ENCODE measurements around the gene PRAMEF14. TPM values are rescaled to one million over a fixed set of nuclear protein-coding genes. Genes with fewer than 3 reads are reported as not detected.
"Not testable (repeated sequence)": the region's sequence is repeated elsewhere in the genome, so short reads cannot be mapped to it uniquely, and the experiment has no call there.

PRAMEF14 gene
- total RNA-seq, 1 donor from 2014 or later = not detected

DNA sequence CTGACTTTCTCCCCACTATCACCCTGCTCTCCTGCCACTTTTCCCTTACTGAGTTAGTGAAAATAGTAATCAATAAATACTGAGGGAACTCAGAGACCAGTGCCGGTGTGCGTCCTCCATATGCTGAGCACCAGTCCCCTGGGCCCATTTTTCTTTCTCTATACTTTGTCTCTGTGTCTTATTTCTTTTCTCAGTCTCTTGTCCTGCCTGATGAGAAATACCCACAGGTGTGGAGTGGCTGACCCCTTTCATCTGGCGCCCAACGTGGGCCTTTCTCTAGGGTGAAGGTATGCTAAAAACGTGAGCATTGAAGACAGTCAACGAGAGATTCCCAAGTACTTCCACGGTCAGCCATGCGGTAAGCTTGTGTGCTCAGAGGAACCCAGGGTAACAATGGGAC is 6.5 kb upstream of the PRAMEF14 start:
- not testable (repeated sequence) for H3K27me3 Mint-ChIP-seq (ENCODE audit: low read depth)

DNA sequence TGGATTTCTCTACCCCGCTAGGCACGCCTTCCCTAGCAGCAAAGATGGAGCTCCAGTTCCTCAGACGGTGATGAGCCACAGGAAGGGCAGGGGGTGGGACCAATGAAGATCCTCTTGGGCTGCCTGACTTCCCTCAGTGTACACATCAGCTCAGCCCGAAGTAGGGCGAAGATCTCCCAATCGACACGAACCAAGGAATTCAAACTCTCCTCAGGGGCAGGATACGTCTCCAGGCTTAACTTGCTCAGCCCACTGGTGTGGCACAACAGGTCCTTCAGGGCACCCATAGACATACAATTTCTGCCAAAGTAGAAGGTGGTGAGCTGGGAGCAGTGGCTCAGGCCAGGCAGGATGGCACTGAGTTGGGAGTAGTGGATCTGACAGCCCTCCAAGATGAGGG is 4.4 kb downstream of the PRAMEF14 start:
- H3K27ac Mint-ChIP-seq; H3K9me3 Mint-ChIP-seq; H3K27me3 Mint-ChIP-seq (ENCODE audit: low read depth); intact Hi-C loops (cut with micrococcal nuclease); H3K4me1 Mint-ChIP-seq (ENCODE audit: low read depth); DNase-seq (ENCODE audit: low spot score); H3K36me3 Mint-ChIP-seq (ENCODE audit: low read depth); H3K4me3 Mint-ChIP-seq (ENCODE audit: low read depth): not testable (repeated sequence)

More for the DNA sequence above, 6.5 kb upstream of the PRAMEF14 start:
- H3K4me3 Mint-ChIP-seq (ENCODE audit: low read depth); H3K4me1 Mint-ChIP-seq (ENCODE audit: low read depth); DNase-seq (ENCODE audit: low spot score); H3K9me3 Mint-ChIP-seq; H3K36me3 Mint-ChIP-seq (ENCODE audit: low read depth); H3K27ac Mint-ChIP-seq; intact Hi-C loops (cut with micrococcal nuclease): not testable (repeated sequence)

DNA sequence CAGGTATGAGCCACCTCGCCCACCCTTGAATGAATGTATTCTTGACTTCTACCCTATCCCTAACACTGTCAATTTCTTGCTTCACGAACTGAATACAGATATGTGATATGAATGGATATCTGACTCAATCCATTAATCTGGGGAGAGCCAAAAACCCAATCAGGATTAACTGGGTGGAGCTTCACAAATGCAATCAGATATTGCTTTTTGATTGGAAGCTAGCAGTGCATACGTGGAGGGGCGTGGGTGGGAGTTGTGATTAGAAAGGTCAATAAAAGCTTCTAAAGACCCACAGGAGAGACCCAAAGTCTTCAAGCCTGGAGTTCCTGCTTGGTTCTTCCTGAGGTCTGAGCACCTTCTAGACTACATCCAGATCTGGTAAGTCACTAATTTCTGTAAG is 31.7 kb downstream of the PRAMEF14 start, which contains the start of gene PRAMEF15:
Gene PRAMEF15, plus strand, starts transcription at position 301 of the 400 bp plus-strand sequence. CDS start 2,827 bp downstream, outside the sequence.
- intact Hi-C loops (cut with micrococcal nuclease); H3K36me3 Mint-ChIP-seq (ENCODE audit: low read depth); H3K4me3 Mint-ChIP-seq (ENCODE audit: low read depth); H3K9me3 Mint-ChIP-seq; DNase-seq (ENCODE audit: low spot score); H3K27me3 Mint-ChIP-seq (ENCODE audit: low read depth); H3K27ac Mint-ChIP-seq; H3K4me1 Mint-ChIP-seq (ENCODE audit: low read depth): not testable (repeated sequence)

DNA sequence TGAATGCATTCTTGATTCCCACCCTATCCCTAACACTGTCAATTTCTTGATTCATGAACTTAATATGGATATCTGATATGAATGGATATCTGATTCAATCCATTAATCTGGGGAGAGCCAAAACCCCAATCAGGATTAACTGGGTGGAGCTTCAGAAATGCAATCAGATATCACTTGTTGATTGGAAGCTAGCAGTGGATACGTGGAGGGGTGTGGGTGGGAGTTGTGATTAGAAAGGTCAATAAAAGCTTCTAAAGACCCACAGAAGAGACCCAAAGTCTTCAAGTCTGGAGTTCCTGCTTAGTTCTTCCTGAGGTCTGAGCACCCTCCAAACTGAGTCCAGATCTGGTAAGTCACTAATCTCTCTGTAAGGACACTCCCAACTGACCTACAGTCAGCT is 43.7 kb downstream of the PRAMEF14 start, which contains the start of gene PRAMEF33:
Gene PRAMEF33, plus strand, starts transcription at position 301 of the 400 bp plus-strand sequence. CDS start 2,416 bp downstream, outside the sequence.
- H3K9me3 Mint-ChIP-seq; H3K27me3 Mint-ChIP-seq (ENCODE audit: low read depth); H3K36me3 Mint-ChIP-seq (ENCODE audit: low read depth); intact Hi-C loops (cut with micrococcal nuclease); DNase-seq (ENCODE audit: low spot score); H3K27ac Mint-ChIP-seq; H3K4me1 Mint-ChIP-seq (ENCODE audit: low read depth); H3K4me3 Mint-ChIP-seq (ENCODE audit: low read depth): not testable (repeated sequence)

DNA sequence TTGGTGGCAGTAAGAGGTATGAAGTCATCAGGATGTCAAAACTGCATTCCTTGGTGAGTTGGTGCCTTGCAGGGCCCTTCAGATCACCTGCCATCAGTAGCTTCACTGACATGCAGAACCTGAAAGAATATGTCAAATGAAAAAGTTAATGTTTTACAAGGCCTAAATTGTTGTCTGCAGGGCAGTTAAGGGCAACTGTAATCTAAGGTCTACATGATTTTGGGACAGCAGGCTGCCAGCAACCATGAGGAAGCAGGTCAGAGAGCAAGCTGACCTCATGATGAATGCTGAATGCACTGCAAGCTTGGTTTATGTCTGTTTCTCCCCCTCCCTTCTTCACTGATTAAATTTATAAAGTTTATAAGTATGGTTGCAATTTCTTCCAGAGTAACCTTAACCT is 44.7 kb downstream of the PRAMEF14 start:
- intact Hi-C loops (cut with micrococcal nuclease); H3K27ac Mint-ChIP-seq; H3K4me1 Mint-ChIP-seq (ENCODE audit: low read depth); H3K27me3 Mint-ChIP-seq (ENCODE audit: low read depth); H3K4me3 Mint-ChIP-seq (ENCODE audit: low read depth); H3K9me3 Mint-ChIP-seq; DNase-seq (ENCODE audit: low spot score); H3K36me3 Mint-ChIP-seq (ENCODE audit: low read depth): not testable (repeated sequence)

DNA sequence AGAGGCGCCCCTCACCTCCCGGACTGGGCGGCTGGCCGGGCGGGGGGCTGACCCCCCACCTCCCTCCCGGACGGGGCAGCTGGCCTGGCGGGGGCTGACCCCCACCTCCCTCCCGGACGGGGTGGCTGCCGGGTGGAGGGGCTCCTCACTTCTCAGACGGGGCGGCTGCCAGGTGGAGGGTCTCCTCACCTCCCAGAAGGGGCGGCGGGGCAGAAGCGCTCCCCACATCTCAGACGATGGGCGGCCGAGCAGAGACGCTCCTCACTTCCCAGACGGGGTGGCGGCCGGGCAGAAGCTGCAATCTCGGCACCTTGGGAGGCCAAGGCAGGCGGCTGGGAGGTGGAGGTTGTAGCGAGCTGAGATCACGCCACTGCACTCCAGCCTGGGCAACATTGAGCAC is 48.2 kb downstream of the PRAMEF14 start:
- H3K27ac Mint-ChIP-seq; H3K4me1 Mint-ChIP-seq (ENCODE audit: low read depth); H3K4me3 Mint-ChIP-seq (ENCODE audit: low read depth); H3K9me3 Mint-ChIP-seq; H3K36me3 Mint-ChIP-seq (ENCODE audit: low read depth); H3K27me3 Mint-ChIP-seq (ENCODE audit: low read depth); intact Hi-C loops (cut with micrococcal nuclease); DNase-seq (ENCODE audit: low spot score): not testable (repeated sequence)

DNA sequence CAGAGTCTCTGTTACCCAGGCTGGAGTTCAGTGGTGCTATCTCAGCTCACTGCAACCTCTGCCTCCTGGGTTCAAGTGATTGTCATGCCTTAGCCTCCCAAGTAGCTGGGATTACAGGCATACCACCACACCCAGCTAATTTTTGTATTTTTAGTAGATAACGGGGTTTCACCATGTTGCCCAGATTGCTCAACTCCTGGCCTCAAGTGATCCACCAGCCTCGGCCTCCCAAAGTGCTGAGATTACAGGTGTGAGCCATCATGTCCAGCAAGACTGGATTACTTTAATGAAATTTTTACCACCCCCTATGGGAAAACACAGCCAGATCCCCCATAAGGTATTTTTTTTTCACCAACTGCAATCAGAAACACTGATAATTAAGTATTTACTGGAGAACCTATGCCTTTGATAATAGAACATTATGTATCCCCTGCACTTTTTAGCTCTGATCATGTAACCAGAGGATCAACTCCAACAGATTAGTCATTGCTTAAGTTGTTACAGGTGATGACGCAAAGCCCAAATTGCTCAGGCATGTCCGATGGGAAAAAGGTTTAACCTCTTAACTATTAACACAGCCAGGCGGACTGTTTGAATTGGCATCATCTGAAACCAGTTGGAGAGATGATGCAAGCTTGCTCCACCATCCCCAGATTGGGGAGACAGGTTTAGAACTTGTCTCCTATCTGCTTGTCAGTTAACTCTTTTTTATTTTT is 49.6 kb downstream of the PRAMEF14 start:
- H3K4me1 Mint-ChIP-seq (ENCODE audit: low read depth); intact Hi-C loops (cut with micrococcal nuclease); DNase-seq (ENCODE audit: low spot score); H3K4me3 Mint-ChIP-seq (ENCODE audit: low read depth); H3K36me3 Mint-ChIP-seq (ENCODE audit: low read depth); H3K27ac Mint-ChIP-seq; H3K27me3 Mint-ChIP-seq (ENCODE audit: low read depth); H3K9me3 Mint-ChIP-seq: not testable (repeated sequence)

Other genes starting within 250 kb of the PRAMEF14 start
- gene HNRNPCL2, start 230.3 kb downstream of the PRAMEF14 start, total RNA-seq = not detected in 2 replicates
- gene PRAMEF26, start 191.1 kb downstream of the PRAMEF14 start, total RNA-seq = not detected in 2 replicates
- gene HNRNPCL4, start 181.5 kb downstream of the PRAMEF14 start, total RNA-seq = not detected in 2 replicates
- not detected in 2 replicates for gene PRAMEF9, start 175.3 kb downstream of the PRAMEF14 start, total RNA-seq
- gene PRAMEF13, start 145.7 kb downstream of the PRAMEF14 start, total RNA-seq = not detected in 2 replicates
- not detected in 2 replicates for gene PRAMEF18, start 121.0 kb downstream of the PRAMEF14 start, total RNA-seq
- gene PRAMEF5, start 92.9 kb downstream of the PRAMEF14 start, total RNA-seq = not detected in 2 replicates
- not detected in 2 replicates for gene PRAMEF8, start 62.0 kb downstream of the PRAMEF14 start, total RNA-seq
- not detected in 2 replicates for gene PRAMEF33, start 43.6 kb downstream of the PRAMEF14 start, total RNA-seq
- not detected in 2 replicates for gene PRAMEF15, start 31.6 kb downstream of the PRAMEF14 start, total RNA-seq
- gene PRAMEF19, start 24.8 kb upstream of the PRAMEF14 start, total RNA-seq = not detected in 2 replicates
- not detected in 2 replicates for gene PRAMEF17, start 42.5 kb upstream of the PRAMEF14 start, total RNA-seq
- not detected in 2 replicates for gene PRAMEF20, start 63.3 kb upstream of the PRAMEF14 start, total RNA-seq
- not detected in 2 replicates for gene LRRC38, start 166.9 kb upstream of the PRAMEF14 start, total RNA-seq
- gene PDPN, start 236.7 kb upstream of the PRAMEF14 start, total RNA-seq = not detected in 2 replicates